HCT116 (cell line): ENCODE results near the gene EXOSC5. TPM values are rescaled to one million over a fixed set of nuclear protein-coding genes. Genes with fewer than 3 reads are reported as not detected.

Source experiments
- ATAC-seq: fragments of 200-7000 bp; cut with Tn5 transposase; 2 replicates; pipeline ENCODE4 v1.9.1; 2020; ENCODE audit warnings: mild to moderate bottlenecking, moderate library complexity
- BruUV-seq: library from RNA; stranded (reverse); fragments of 400-500 nt; replicated peaks from 2 replicates; lab custom pipeline; 2021; lab: Mats Ljungman, UMichigan
- CTCF ChIA-PET: fragments of 300-600 bp; sonication (Branson Sonifier 250); formaldehyde crosslinking; loops from one replicate; lab custom pipeline; 2021; ENCODE audit warnings: antibody characterized with exemption; lab: Charles Lee
- POLR2A ChIA-PET: fragments of 300-600, 350-600 bp; sonication (Branson Sonifier 250); formaldehyde crosslinking; loops from one replicate; lab custom pipeline; 2021; ENCODE audit warnings: antibody characterized with exemption; lab: Charles Lee
- RAD21 ChIA-PET, 2 experiments: fragments of 300-600 bp; sonication (Branson Sonifier 250); formaldehyde crosslinking; loops; one replicate each; lab custom pipeline; 2023; ENCODE audit warnings: low total read pairs in 2 of 2; ENCODE audit not compliant: uncharacterized antibody in 2 of 2, unreplicated experiment in 2 of 2, low non-redundant PET in 1 of 2; lab: Charles Lee
- DNase-seq: peaks from one replicate; pipeline ENCODE4 v3.0.0-alpha.2; 2010; ENCODE audit warnings: low read depth, low spot score
- H2AFZ ChIP-seq: fragments of 200-600 bp; shearing (Covaris generic), sonication (generic); 2 replicates; pipeline ENCODE4 v1.6.1; 2017; ENCODE audit warnings: low read depth, mixed run types, mixed read lengths, antibody characterized with exemption, low read length; ENCODE audit not compliant: poor library complexity, severe bottlenecking
- H3K27ac ChIP-seq: 2 replicates; pipeline ENCODE4 v1.5.1; 2012; ENCODE audit warnings: low read depth, low read length
- H3K27me3 ChIP-seq: fragments of 200-600 bp; sonication (generic); 2 replicates; pipeline ENCODE4 v1.6.1; 2016; ENCODE audit warnings: mixed run types, low read length, mixed read lengths; ENCODE audit not compliant: insufficient read depth
- H3K36me3 ChIP-seq, 2 experiments: fragments of 200-500 bp in 1 of 2; fragments of 200-600 bp in 1 of 2; sonication (Bioruptor generic) in 1 of 2; sonication (generic) in 1 of 2; 2 replicates each; pipeline versions ENCODE4 v1.5.1 to v1.6.1; 2014 to 2016; ENCODE audit warnings: low read length in 2 of 2, inconsistent platforms in 1 of 2, mixed read lengths in 1 of 2, mixed run types in 1 of 2; ENCODE audit not compliant: insufficient read depth in 2 of 2, control insufficient read depth in 1 of 2
- H3K4me1 ChIP-seq, 2 experiments: fragments of 200-600 bp in 1 of 2; sonication (generic) in 1 of 2; 2 replicates each; pipeline versions ENCODE4 v1.5.1 to v1.6.1; 2012 to 2017; ENCODE audit warnings: low read length in 2 of 2, inconsistent platforms in 1 of 2, mild to moderate bottlenecking in 1 of 2, mixed read lengths in 1 of 2, mixed run types in 1 of 2, moderate library complexity in 1 of 2; ENCODE audit not compliant: insufficient read depth in 2 of 2, control insufficient read depth in 1 of 2
- H3K4me2 ChIP-seq: fragments of 200-600 bp; sonication (generic); 2 replicates; pipeline ENCODE4 v1.6.1; 2017; ENCODE audit warnings: mixed run types, low read length, mixed read lengths
- H3K4me3 ChIP-seq, 2 experiments: fragments of 200-600 bp in 1 of 2; sonication (generic) in 1 of 2; replicated peaks in 1 of 2; 2 replicates each; pipeline ENCODE4 v1.5.1; 2011 to 2016; ENCODE audit warnings: low read length in 2 of 2, control low read depth in 1 of 2, low read depth in 1 of 2, mild to moderate bottlenecking in 1 of 2, mixed read lengths in 1 of 2, mixed run types in 1 of 2
- H3K79me2 ChIP-seq: fragments of 200-600 bp; sonication (generic); 2 replicates; pipeline ENCODE4 v1.6.1; 2017; ENCODE audit warnings: mild to moderate bottlenecking, mixed run types, low read length, moderate library complexity, mixed read lengths; ENCODE audit not compliant: insufficient read depth
- H3K9ac ChIP-seq: fragments of 200-600 bp; sonication (generic); 2 replicates; pipeline ENCODE4 v1.6.1; 2016; ENCODE audit warnings: low read length, mixed read lengths
- H3K9me2 ChIP-seq: fragments of 200-600 bp; sonication (generic), shearing (Covaris generic); 2 replicates; pipeline ENCODE4 v1.6.1; 2017; ENCODE audit warnings: mixed run types, mild to moderate bottlenecking, moderate library complexity; ENCODE audit not compliant: insufficient read depth
- H3K9me3 ChIP-seq, 2 experiments: fragments of 200-500 bp in 1 of 2; fragments of 200-600 bp in 1 of 2; sonication (Bioruptor generic) in 1 of 2; sonication (generic) in 1 of 2; 2 replicates each; pipeline ENCODE4 v1.6.1; 2014 to 2017; ENCODE audit warnings: low read length in 2 of 2, mixed read lengths in 2 of 2, inconsistent platforms in 1 of 2, low read depth in 1 of 2, mild to moderate bottlenecking in 1 of 2, mixed run types in 1 of 2, moderate library complexity in 1 of 2; ENCODE audit not compliant: control insufficient read depth in 1 of 2, insufficient read depth in 1 of 2
- H4K20me1 ChIP-seq: fragments of 200-600 bp; sonication (generic), shearing (Covaris generic); 2 replicates; pipeline ENCODE4 v1.6.1; 2017; ENCODE audit warnings: mixed run types, mild to moderate bottlenecking, moderate library complexity; ENCODE audit not compliant: insufficient read depth
- CEBPB ChIP-seq: IDR thresholded peaks from 2 replicates; pipeline ENCODE4 v1.6.1; 2012; ENCODE audit warnings: low read depth
- ELF1 ChIP-seq: IDR thresholded peaks from 2 replicates; pipeline ENCODE4 v1.6.1; 2012; ENCODE audit warnings: low read depth, borderline replicate concordance
- EZH2 ChIP-seq: fragments of 200-600 bp; sonication (generic); IDR thresholded peaks from 2 replicates; pipeline ENCODE4 v1.6.1; 2017; ENCODE audit warnings: antibody characterized with exemption, mixed run types
- EZH2phosphoT487 ChIP-seq: fragments of 200-600 bp; IDR thresholded peaks from 2 replicates; pipeline ENCODE4 v1.6.1; 2018; ENCODE audit warnings: antibody characterized with exemption, borderline replicate concordance
- JUND ChIP-seq: IDR thresholded peaks from 2 replicates; pipeline ENCODE4 v1.6.1; 2012
- POLR2A ChIP-seq: IDR thresholded peaks from 2 replicates; pipeline ENCODE4 v1.7.0; 2011; ENCODE audit warnings: borderline replicate concordance; ENCODE audit not compliant: insufficient read depth, insufficient read length; ENCODE audit errors: extremely low read depth
- RAD21 ChIP-seq: IDR thresholded peaks from 2 replicates; pipeline ENCODE4 v1.6.1; 2012; ENCODE audit warnings: low read depth, mild to moderate bottlenecking
- SIN3A ChIP-seq: IDR thresholded peaks from 2 replicates; pipeline ENCODE4 v1.6.1; 2012; ENCODE audit warnings: low read depth
- SP1 ChIP-seq: IDR thresholded peaks from 2 replicates; pipeline ENCODE4 v1.6.1; 2012; ENCODE audit warnings: low read depth
- TCF7L2 ChIP-seq: IDR thresholded peaks from 2 replicates; pipeline ENCODE4 v1.7.0; 2011; ENCODE audit warnings: borderline replicate concordance, inconsistent platforms; ENCODE audit not compliant: insufficient read depth, insufficient read length; ENCODE audit errors: extremely low read depth
- YY1 ChIP-seq: IDR thresholded peaks from 2 replicates; pipeline ENCODE4 v1.6.1; 2011; ENCODE audit warnings: low read length, low read depth, moderate library complexity, mild to moderate bottlenecking; ENCODE audit not compliant: insufficient replicate concordance; ENCODE audit errors: extremely low read depth
- ZNF274 ChIP-seq: fragments of 200-500 bp; sonication (Bioruptor generic); IDR thresholded peaks from 2 replicates; pipeline ENCODE4 v1.6.1; 2014; ENCODE audit warnings: mild to moderate bottlenecking, low read depth, low read length, inconsistent platforms
- intact Hi-C: fragments of 100-400 bp; cut with micrococcal nuclease; formaldehyde crosslinking; loops from 2 replicates; pipeline ENCODE4 v1.10.0; 2022
- total RNA-seq: library from RNA; stranded (reverse); gene quantifications from one replicate; pipeline ENCODE4 v1.2.1, GENCODE V29; 2021; ENCODE audit not compliant: unreplicated experiment
- TF ChIP-seq, protein P1 (sequence below): IDR thresholded peaks from 2 replicates; pipeline ENCODE4 v1.6.1; 2012
- TF ChIP-seq, protein P2 (sequence below): IDR thresholded peaks from 2 replicates; pipeline ENCODE4 v1.6.1; 2012
- TF ChIP-seq, protein P3 (sequence below), 3 experiments: fragments of 200-600 bp in 1 of 3; sonication (generic) in 1 of 3; IDR thresholded peaks in 2 of 3; conservative IDR thresholded peaks in 1 of 3; 2 replicates each; pipeline ENCODE4 v1.5.1; 2012 to 2017; ENCODE audit warnings: low read depth in 2 of 3, low read length in 2 of 3, antibody characterized with exemption in 1 of 3, borderline replicate concordance in 1 of 3, control low read depth in 1 of 3, mild to moderate bottlenecking in 1 of 3, mixed read lengths in 1 of 3, mixed run types in 1 of 3, moderate library complexity in 1 of 3; ENCODE audit not compliant: insufficient read depth in 1 of 3
- TF ChIP-seq, protein P4 (sequence below): IDR thresholded peaks from 2 replicates; pipeline ENCODE4 v1.6.1; 2011; ENCODE audit warnings: mild to moderate bottlenecking, low read length, moderate library complexity; ENCODE audit not compliant: insufficient replicate concordance; ENCODE audit errors: extremely low read depth

EXOSC5 gene
- total RNA-seq, 1 experiment from 2014 or later: 57.5 TPM

- POLR2A ChIA-PET: no interaction called here
- no peak overlapping the region for H3K27ac ChIP-seq
- H2AFZ ChIP-seq: no peak overlapping the region
- TF ChIP-seq YY1: no peak
- TF ChIP-seq, protein P1, sequence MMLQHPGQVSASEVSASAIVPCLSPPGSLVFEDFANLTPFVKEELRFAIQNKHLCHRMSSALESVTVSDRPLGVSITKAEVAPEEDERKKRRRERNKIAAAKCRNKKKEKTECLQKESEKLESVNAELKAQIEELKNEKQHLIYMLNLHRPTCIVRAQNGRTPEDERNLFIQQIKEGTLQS: no peak
- TF ChIP-seq EZH2phosphoT487: no peak
- no peak for TF ChIP-seq RAD21
- no peak for TF ChIP-seq ELF1
- no peak for TF ChIP-seq ZNF274
- TF ChIP-seq, protein P2, sequence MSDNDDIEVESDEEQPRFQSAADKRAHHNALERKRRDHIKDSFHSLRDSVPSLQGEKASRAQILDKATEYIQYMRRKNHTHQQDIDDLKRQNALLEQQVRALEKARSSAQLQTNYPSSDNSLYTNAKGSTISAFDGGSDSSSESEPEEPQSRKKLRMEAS: no peak
- no peak for TF ChIP-seq CEBPB
- no peak for TF ChIP-seq POLR2A
- H3K4me2 ChIP-seq: peak overlapping the region; percentile 83; the same call in 1 of the 2 replicates
- intact Hi-C loops: no loop called here
- ATAC-seq (no peak), DNase-seq (no peak)
- no peaks in the 10 kb centered on the region for H3K27me3 ChIP-seq
- no peaks in the 10 kb centered on the region for H3K9me3 ChIP-seq
- RAD21 ChIA-PET: no interaction called here
- CTCF ChIA-PET: no interaction called here
- H3K4me1 ChIP-seq: peaks cover 12 to 21% of the 10 kb centered on the region in 2 experiments
- BruUV-seq: no TSS peak
- no peaks in the 10 kb centered on the region for H3K9me2 ChIP-seq
- no peaks in the 10 kb centered on the region for H4K20me1 ChIP-seq
- H3K9ac ChIP-seq: no peak overlapping the region
- no peak overlapping the region for H3K4me3 ChIP-seq
- peaks cover 42% of the 10 kb centered on the region for H3K79me2 ChIP-seq
- peaks cover 3 to 14% of the 10 kb centered on the region in 2 experiments; a peak in 3 of 4 replicates for H3K36me3 ChIP-seq
Observed at GRCh38 chr19:41395355-41395754, 1.8 kb downstream of the EXOSC5 start.

GRCh38 chr19:41392775-41393174 lies 4.4 kb downstream of the EXOSC5 start:
- H2AFZ ChIP-seq: no peak overlapping the region
- H3K4me3 ChIP-seq: no peak overlapping the region
- peaks cover 2 to 11% of the 10 kb centered on the region in 2 experiments; a peak in 1 of 4 replicates for H3K4me1 ChIP-seq
- RAD21 ChIA-PET: no interaction called here
- CTCF ChIA-PET: no interaction called here
- intact Hi-C loops: no loop called here
- ATAC-seq: no peak
- H4K20me1 ChIP-seq: no peaks in the 10 kb centered on the region
- H3K9ac ChIP-seq: no peak overlapping the region
- peaks cover 23% of the 10 kb centered on the region for H3K79me2 ChIP-seq
- BruUV-seq: no TSS peak
- H3K27ac ChIP-seq: no peak overlapping the region
- no peaks in the 10 kb centered on the region for H3K27me3 ChIP-seq
- POLR2A ChIA-PET: no interaction called here
- H3K36me3 ChIP-seq: peaks cover 10 to 17% of the 10 kb centered on the region in 2 experiments; a peak in 3 of 4 replicates
- no peak overlapping the region for H3K4me2 ChIP-seq
- no peaks in the 10 kb centered on the region for H3K9me3 ChIP-seq
- no peaks in the 10 kb centered on the region for H3K9me2 ChIP-seq
- no peak for DNase-seq
- TF ChIP-seq, protein P2: no peak
- TF ChIP-seq, protein P3, sequence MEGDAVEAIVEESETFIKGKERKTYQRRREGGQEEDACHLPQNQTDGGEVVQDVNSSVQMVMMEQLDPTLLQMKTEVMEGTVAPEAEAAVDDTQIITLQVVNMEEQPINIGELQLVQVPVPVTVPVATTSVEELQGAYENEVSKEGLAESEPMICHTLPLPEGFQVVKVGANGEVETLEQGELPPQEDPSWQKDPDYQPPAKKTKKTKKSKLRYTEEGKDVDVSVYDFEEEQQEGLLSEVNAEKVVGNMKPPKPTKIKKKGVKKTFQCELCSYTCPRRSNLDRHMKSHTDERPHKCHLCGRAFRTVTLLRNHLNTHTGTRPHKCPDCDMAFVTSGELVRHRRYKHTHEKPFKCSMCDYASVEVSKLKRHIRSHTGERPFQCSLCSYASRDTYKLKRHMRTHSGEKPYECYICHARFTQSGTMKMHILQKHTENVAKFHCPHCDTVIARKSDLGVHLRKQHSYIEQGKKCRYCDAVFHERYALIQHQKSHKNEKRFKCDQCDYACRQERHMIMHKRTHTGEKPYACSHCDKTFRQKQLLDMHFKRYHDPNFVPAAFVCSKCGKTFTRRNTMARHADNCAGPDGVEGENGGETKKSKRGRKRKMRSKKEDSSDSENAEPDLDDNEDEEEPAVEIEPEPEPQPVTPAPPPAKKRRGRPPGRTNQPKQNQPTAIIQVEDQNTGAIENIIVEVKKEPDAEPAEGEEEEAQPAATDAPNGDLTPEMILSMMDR (IDR thresholded peaks at IDR 0.05 in 2 of 3, conservative IDR thresholded peaks at IDR 0.05 in 1 of 3; ENCODE audit: borderline replicate concordance in 1 of 3, insufficient read depth in 1 of 3, low read depth in 2 of 3, low read length in 2 of 3): no peak
- no peak for TF ChIP-seq SIN3A
- TF ChIP-seq, protein P4, sequence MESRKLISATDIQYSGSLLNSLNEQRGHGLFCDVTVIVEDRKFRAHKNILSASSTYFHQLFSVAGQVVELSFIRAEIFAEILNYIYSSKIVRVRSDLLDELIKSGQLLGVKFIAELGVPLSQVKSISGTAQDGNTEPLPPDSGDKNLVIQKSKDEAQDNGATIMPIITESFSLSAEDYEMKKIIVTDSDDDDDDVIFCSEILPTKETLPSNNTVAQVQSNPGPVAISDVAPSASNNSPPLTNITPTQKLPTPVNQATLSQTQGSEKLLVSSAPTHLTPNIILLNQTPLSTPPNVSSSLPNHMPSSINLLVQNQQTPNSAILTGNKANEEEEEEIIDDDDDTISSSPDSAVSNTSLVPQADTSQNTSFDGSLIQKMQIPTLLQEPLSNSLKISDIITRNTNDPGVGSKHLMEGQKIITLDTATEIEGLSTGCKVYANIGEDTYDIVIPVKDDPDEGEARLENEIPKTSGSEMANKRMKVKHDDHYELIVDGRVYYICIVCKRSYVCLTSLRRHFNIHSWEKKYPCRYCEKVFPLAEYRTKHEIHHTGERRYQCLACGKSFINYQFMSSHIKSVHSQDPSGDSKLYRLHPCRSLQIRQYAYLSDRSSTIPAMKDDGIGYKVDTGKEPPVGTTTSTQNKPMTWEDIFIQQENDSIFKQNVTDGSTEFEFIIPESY: no peak
- no peak for TF ChIP-seq YY1
- no peak for TF ChIP-seq SP1
- no peak for TF ChIP-seq EZH2
- TF ChIP-seq TCF7L2: no peak
- TF ChIP-seq JUND: no peak
- no peak for TF ChIP-seq RAD21
- TF ChIP-seq EZH2phosphoT487: no peak
